NCI-H748 treated with DMSO at 0.1 percent for 48 hours (cell line): ENCODE measurements around the gene POC1A.
A peak's percentile ranks its signal among the peaks of the same experiment; 100 is the strongest.

ENCODE experiments used
- DNase-seq: peaks from one replicate; lab custom pipeline; 2025; lab: John Stamatoyannopoulos, UW

Gene POC1A

GRCh38 chr3:52128118-52128683 is 26.0 kb downstream of the POC1A start:
- DNase-seq = no peak

GRCh38 chr3:52126500-52126899 is 27.7 kb downstream of the POC1A start:
- DNase-seq = no peak

DNA sequence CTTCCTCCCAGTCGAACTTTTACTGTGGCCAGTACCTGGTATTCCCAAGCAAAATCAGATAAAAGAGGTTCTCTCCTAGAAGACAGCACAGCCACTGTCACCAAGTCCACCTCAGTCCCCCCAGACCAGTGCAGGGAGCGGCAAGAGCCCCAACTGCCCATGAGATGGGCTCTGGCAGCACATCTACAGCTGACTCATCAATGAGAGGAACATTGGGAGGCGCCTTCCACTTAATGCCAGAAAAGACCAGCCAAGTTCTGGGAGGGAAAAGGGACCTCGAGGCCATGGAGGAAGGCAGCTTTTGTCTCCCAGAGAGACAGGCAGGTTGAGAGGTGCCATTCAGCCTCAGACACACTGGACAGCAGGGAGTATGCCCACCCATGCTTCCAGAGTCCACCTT is 28.2 kb downstream of the POC1A start:
- DNase-seq = no peak

GRCh38 chr3:52124766-52125165 is 29.5 kb downstream of the POC1A start:
- no peak for DNase-seq

DNA sequence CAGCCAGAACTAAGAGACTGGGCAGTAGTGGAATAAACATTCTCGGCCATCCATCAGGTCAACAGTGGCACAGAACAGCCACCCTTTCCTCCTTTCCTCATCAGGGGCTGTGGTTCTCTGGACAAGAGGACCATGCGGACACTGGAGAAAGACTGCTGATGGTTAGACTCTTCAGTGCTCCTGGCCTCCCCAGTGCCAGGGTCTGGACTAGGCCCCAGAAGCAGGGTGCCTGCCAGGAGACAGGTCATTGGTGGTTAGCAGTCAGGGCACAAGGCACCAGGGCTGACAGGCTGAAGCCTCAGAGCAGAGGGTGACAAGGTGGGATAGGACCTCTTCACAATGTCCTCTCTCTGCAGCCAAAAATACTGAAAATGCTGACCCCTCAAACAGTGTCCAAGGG is 30.1 kb downstream of the POC1A start:
- no peak for DNase-seq

DNA sequence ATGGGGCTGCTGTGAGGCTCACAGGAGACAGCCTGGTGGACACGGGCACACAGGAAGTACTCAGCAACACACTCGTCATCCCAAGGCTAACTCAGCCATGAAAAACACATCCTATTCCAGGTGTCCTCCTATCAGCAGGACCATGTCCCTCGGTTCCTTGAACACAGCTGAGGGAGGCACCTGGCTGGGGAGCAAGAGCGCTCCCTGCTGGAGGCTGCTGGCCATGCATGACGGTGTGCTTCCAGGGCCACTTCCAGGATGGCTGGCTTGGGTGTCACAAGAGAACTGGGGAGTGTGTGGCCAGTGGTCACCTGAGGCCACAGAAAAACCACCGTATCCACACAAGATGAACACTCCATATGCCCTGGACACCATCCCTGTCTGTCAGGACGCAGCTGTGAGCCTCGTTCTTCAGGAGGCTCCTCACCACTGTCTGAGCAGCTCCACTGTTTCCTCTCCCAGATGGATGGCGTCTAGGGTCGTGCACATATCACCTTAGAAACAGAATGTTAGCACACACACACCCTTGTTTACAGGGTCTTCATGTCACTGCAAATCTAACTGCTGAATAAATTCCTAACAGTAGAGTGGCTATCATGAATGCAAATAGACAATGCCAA is 31.0 kb downstream of the POC1A start:
- peak; percentile 3 for DNase-seq

DNA sequence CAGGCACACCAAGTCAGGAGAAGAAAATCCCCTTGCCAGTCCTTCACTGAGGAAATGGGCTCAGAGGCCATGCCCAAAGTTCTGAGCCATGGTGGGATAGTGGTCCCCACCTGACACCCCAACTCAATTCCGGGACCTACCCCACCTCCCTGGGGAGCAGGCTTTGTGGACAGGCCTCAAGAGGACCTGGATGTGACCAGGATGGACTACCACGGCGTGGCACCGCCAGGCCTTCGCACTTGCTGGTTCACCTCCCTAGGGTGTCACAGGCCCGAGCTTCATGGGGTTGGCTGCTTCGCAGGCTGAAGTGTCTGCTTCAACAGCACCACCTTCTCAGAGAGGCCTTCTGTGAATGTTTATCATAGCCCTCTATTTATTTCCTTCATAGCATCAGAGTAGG is 31.7 kb downstream of the POC1A start:
- DNase-seq = no peak

DNA sequence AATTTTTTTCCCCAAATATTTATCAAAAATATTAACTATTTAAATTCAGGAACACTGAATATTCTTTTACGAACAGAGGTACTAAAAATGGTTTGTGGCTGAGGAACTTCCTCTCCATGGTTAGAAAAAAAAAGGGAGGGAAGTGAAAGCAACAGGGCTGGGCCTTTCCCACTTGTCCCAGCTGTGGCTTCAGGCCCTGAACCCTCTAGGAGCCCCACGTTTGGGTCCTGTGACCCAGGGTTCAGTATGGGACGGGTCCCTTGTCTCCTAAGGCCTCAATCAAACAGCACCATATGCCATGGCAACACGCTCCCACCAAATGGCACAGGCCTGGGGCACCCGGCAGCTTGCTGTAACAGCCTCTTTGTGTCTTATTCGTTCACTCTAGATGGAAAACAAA is 32.4 kb downstream of the POC1A start:
- DNase-seq = no peak

- DNase-seq = no peak
Observed at GRCh38 chr3:52121464-52121805, 32.8 kb downstream of the POC1A start.

DNA sequence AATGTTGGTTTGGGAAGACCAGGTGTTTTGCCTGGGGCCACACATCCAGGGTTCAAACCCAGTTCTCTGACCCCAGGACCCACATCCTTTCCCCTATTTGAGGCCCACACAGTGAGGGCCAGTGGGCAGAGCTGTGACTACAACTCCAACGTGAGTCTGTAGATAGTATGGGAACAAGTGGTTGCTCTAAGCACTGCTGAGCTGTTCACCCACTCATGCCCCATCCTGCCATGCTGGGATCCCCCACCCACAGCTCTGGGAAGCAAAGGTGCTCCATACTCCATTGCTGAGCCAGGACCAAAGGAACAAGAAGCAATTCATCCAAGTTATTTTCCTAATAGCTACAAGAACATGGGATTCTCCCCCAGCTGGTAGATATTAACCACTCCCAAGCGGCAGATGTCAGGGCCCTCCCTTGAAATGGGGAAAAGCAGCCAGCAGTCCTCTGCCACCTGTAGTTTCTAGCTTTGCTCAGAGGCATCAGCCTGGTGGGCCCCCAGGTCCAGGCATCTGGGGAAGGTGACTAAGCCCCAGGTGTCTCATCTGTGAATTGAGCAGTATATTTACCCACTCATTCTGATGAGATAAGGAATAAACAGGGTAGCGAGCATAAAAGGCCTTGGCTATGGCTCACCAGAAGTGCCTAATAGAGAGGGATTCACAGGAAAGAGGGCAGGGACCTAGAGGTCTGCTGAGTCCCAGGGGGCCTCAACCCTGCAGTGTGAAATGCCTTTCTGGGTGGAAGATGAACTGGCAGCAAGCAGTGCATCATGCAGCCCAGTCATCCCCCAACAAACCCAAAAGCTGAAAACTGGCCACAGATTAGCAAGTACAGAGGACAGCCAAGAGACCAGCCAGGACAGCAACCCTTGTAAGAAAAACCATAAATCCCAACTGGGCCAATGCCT is 33.4 kb downstream of the POC1A start:
- DNase-seq = no peak

DNA sequence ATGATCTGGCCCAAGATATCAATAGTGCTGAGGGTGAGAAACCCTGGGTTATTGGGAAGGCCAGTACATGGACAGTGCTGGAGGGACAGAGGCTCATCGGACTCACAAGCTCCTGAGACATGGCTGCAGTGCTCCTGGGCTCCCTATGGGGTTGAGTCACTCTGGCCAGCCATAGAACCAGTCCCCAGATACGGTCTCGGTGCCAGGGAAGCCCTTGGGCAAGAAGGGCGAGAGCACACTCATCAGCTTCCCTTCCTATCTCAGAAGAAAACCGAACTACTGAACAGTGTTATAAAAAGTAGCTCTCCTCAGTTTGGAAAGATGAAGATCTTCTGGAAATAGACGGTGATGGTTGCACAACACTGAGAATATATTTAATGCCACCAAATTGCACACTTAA is 34.4 kb downstream of the POC1A start:
- no peak for DNase-seq

DNA sequence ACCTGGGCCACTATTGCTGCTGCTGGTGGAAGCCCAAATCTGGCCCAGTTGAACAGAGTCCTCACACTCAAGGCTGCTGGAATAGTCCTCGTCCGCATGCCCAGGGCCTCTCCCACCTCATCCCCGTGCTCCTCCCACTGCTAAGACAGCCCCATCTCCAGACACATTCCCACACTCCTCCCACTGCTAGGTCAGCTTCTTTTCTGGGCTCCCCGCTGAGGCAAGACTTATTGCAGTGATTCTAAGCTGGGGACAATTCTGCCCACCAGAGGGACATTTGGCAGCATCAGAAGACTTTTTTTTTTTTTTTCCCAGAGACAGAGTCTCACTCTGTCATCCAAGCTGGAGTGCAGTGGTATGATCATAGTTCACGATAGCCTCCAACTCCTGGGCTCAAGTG is 35.1 kb downstream of the POC1A start:
- no peak for DNase-seq

DNA sequence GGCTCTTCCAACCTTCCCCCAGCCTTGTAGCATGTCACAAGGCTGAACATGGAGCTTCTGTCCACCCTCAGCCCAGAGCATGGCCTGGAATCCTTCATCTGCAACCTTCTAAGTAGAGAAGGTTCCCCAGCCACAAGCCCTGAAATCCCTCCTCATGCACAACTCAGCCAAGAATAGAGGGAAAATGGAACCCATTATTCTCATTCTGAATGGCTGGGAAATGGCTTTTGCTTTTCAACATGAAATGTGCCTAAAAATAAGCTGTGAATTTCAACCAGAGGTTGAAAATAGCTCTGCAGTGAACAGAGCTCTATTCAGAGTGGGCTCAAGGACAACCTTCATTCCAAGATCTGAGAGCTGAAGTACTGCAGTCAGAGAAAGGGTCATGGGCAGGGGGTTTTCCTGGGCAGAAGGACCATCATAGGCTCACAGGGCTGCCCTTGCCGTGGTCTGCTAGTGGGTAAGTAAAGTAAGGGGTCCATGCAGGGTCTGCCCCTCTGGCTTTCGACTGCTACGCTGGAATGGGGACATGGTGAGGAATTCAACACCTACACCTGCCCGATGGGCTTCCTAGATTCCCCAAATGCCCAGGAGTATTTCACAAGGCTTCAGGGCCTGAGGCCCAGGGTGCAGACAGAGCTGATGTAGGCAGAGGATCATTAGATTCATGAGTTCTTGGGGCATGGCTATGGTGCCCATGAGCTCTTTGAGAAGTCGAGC is 35.9 kb downstream of the POC1A start:
- no peak for DNase-seq

DNA sequence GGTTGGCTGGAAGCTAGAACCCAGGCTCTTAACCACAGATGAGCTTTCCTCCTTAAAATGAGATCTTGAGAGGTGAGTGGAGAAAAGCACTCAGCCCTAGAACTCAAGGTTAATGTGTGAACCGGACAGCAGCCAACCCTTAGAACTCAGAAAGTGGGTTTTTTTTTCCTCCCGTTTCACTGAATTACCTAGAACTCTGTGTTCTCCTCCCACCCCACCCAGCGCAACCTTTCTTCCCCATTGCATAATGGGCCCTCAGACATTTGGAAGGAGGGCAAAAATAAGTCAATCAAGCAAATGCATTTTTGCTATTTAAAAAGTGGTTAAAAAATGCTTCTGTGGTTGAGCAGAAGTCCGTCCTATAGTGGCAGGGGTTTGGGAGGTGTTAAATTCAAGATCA is 36.7 kb downstream of the POC1A start:
- no peak for DNase-seq

DNA sequence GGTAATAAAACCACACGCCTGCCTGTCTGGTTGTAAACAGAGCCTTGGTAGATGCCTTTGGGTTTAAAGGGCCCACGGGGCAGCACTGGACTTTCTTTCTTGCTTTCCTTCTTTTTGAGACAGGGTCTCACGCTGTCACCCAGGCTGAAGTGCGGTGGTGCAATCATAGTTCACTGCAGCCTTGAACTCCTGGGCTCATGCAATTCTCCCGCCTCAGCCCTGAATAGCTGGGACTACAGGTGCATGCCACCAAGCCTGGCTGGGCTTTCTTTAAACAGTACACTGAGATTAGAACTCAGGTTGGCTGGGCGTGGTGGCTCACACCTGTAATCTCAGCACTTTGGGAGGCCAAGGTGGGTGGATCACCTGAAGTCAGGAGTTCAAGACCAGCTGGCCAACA is 42.2 kb downstream of the POC1A start:
- no peak for DNase-seq

GRCh38 chr3:52110502-52110901 is 43.7 kb downstream of the POC1A start:
- DNase-seq = no peak

- no peak for DNase-seq
Observed at GRCh38 chr3:52109611-52110301, 44.5 kb downstream of the POC1A start.

DNA sequence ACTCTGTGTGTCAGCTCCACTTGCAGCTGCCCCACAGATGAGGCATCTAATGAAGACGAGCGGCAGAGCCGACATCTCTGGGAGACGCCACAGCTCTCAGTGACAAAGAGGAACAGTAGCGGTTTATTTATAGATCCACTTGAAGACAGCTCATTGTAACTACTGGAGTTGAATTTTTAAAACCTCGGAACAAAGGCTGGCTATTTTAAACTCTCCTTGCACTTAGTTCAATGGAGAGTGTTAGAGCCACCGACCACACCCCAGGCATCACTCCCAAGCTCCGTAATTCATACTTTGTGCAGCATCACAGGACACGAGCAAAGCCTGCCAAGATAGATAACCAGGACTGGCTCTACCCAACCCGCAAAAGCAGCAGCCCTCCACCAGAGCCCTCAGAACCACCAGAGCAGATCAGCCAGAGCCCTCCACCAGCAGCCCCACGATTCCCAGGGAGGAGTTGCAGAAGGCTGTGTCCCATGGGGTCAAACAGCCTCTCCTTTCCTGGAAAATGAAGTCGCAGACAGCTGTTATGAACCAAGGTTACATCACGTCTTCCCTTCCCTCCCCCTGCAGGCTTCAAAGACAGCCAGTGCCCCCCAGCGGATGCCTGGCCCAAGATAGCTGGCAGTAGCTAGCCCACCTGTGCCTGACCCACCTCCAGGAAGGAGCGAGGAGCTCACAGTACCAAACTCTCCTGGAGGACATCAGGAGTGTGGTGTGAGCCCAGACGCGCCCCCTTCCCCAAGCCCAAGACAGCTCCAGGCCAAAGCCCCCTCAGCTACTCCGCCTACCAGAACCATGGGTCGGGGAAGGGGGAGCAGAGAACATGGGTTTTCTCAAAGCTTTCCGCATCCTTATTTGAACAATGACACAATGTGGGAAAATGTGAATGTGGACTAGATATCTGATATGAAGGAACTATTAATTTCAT is 45.7 kb downstream of the POC1A start:
- no peak for DNase-seq

- no peak for DNase-seq
Observed at GRCh38 chr3:52106951-52107611, 47.1 kb downstream of the POC1A start.
